WTC11 (cell line): Measurements from ENCODE around the gene SEPTIN1. TPM values are rescaled to one million over a fixed set of nuclear protein-coding genes. Genes with fewer than 3 reads are reported as not detected.

Experiments used
- ATAC-seq: fragments of 200-7000 bp; cut with Tn5 transposase; 2 replicates; pipeline ENCODE4 v1.10.0; 2021; ENCODE audit warnings: mild to moderate bottlenecking, moderate library complexity
- CTCF ChIA-PET: fragments of 300-600 bp; sonication (Branson Sonifier 250); formaldehyde crosslinking; loops from one replicate; lab custom pipeline; 2021; ENCODE audit warnings: antibody characterized with exemption; lab: Charles Lee
- POLR2A ChIA-PET: fragments of 350-600 bp; sonication (Branson Sonifier 250); formaldehyde crosslinking; loops from one replicate; lab custom pipeline; 2021; ENCODE audit warnings: antibody characterized with exemption; lab: Charles Lee
- DNase-seq: peaks from one replicate; pipeline ENCODE4 v3.0.0; 2021; ENCODE audit warnings: low spot score
- H3K27ac Mint-ChIP-seq: 2 replicates; pipeline ENCODE4 v1.8.0; 2021; ENCODE audit warnings: mixed read lengths
- H3K27me3 Mint-ChIP-seq: 2 replicates; pipeline ENCODE4 v1.8.0; 2021; ENCODE audit warnings: low read depth, mild to moderate bottlenecking, moderate library complexity, mixed read lengths
- H3K36me3 Mint-ChIP-seq: 2 replicates; pipeline ENCODE4 v1.8.0; 2021; ENCODE audit warnings: mixed read lengths
- H3K4me1 Mint-ChIP-seq: 2 replicates; pipeline ENCODE4 v1.8.0; 2022; ENCODE audit warnings: mixed read lengths
- H3K4me3 Mint-ChIP-seq: 2 replicates; pipeline ENCODE4 v1.8.0; 2021; ENCODE audit warnings: mild to moderate bottlenecking, moderate library complexity, mixed read lengths
- H3K9me3 Mint-ChIP-seq: 2 replicates; pipeline ENCODE4 v1.8.0; 2021; ENCODE audit warnings: mixed read lengths
- CREM ChIP-seq: sonication (generic); formaldehyde crosslinking; IDR thresholded peaks from 2 replicates; pipeline ENCODE4 v1.8.1; 2022; ENCODE audit warnings: mild to moderate bottlenecking, missing genetic modification reagents, moderate library complexity
- FOXK1 ChIP-seq: sonication (generic); formaldehyde crosslinking; IDR thresholded peaks from 2 replicates; pipeline ENCODE4 v1.8.0; 2022; ENCODE audit warnings: mild to moderate bottlenecking, moderate library complexity, missing genetic modification reagents
- NR1H2 ChIP-seq: sonication (generic); formaldehyde crosslinking; IDR thresholded peaks from 2 replicates; pipeline ENCODE4 v1.9.0; 2021; ENCODE audit warnings: mild to moderate bottlenecking, moderate library complexity, missing genetic modification reagents
- SMAD4 ChIP-seq: sonication (generic); formaldehyde crosslinking; IDR thresholded peaks from 2 replicates; pipeline ENCODE4 v1.8.0; 2022; ENCODE audit warnings: mild to moderate bottlenecking, missing genetic modification reagents
- SP1 ChIP-seq: sonication (generic); formaldehyde crosslinking; conservative IDR thresholded peaks from 2 replicates; pipeline ENCODE4 v1.8.1; 2022; ENCODE audit warnings: missing genetic modification reagents
- TCF7 ChIP-seq: sonication (generic); formaldehyde crosslinking; IDR thresholded peaks from 2 replicates; pipeline ENCODE4 v1.8.0; 2022; ENCODE audit warnings: mild to moderate bottlenecking, low read depth, missing genetic modification reagents, moderate library complexity
- TP53 ChIP-seq: sonication (generic); formaldehyde crosslinking; IDR thresholded peaks from 2 replicates; pipeline ENCODE4 v1.8.1; 2023; ENCODE audit warnings: mild to moderate bottlenecking, missing genetic modification reagents
- ZNF317 ChIP-seq: sonication (generic); formaldehyde crosslinking; IDR thresholded peaks from 2 replicates; pipeline ENCODE4 v1.8.1; 2023; ENCODE audit warnings: low read depth, mild to moderate bottlenecking, moderate library complexity, missing genetic modification reagents, borderline replicate concordance
- ZNF532 ChIP-seq: fragments of 250-450 bp; sonication (Bioruptor Pico); IDR thresholded peaks from 2 replicates; pipeline ENCODE4 v1.9.0; 2021; ENCODE audit warnings: mild to moderate bottlenecking, borderline replicate concordance
- total RNA-seq: library from RNA; stranded (reverse); gene quantifications from 3 replicates; pipeline ENCODE4 v1.2.3, GENCODE V29; 2021
- TF ChIP-seq, protein P1 (sequence below): sonication (generic); formaldehyde crosslinking; IDR thresholded peaks from 2 replicates; pipeline ENCODE4 v1.8.0; 2022; ENCODE audit warnings: mild to moderate bottlenecking, missing genetic modification reagents
- TF ChIP-seq, protein P2 (sequence below): fragments of 250-450 bp; sonication (Bioruptor Pico); IDR thresholded peaks from 2 replicates; pipeline ENCODE4 v2.1.2; 2022; ENCODE audit warnings: mild to moderate bottlenecking, moderate library complexity
- TF ChIP-seq, protein P3 (sequence below): sonication (generic); formaldehyde crosslinking; IDR thresholded peaks from 2 replicates; pipeline ENCODE4 v1.8.1; 2023; ENCODE audit warnings: mild to moderate bottlenecking, moderate library complexity, missing genetic modification reagents

The SEPTIN1 gene
- total RNA-seq, 1 experiment from 2014 or later: 2.3 TPM

GRCh38 chr16:30377050-30377811, 5.1 kb downstream of the SEPTIN1 start:
- no peaks in the 10 kb centered on the region for H3K9me3 Mint-ChIP-seq
- CTCF ChIA-PET: interaction anchor here (0.6 to 1.8 kb wide), 3 partner anchors 32 to 233 kb away, joined by 3 to 6 read pairs (median 4); partner anchors contain the start of gene DCTPP1
- POLR2A ChIA-PET: interaction anchor here (0.6 to 2.3 kb wide), 4 partner anchors 18 to 346 kb away, joined by 3 to 9 read pairs (median 4); partner anchors contain the start of genes TLCD3B and ZNF48

More at GRCh38 chr16:30377050-30377811, 5.1 kb downstream of the SEPTIN1 start:
- H3K4me3 Mint-ChIP-seq: peak overlapping the region; percentile 96
- ATAC-seq (no peak), DNase-seq (no peak)
- H3K4me1 Mint-ChIP-seq: peaks cover 14% of the 10 kb centered on the region
- 0 out of 2 replicates have a peak, but pooled peaks cover 2% of the 10 kb centered on the region for H3K36me3 Mint-ChIP-seq
- H3K27me3 Mint-ChIP-seq: peaks cover 3% of the 10 kb centered on the region; the same call in 1 of the 2 replicates
- peak overlapping the region; percentile 100 for H3K27ac Mint-ChIP-seq
- no peak for TF ChIP-seq FOXK1 (CRISPR knock-in tag)
- TF ChIP-seq ZNF532 (CRISPR knock-in tag): no peak
- TF ChIP-seq SP1: no peak
- TF ChIP-seq ZNF317 (CRISPR knock-in tag): no peak
- TF ChIP-seq TCF7 (CRISPR knock-in tag): no peak
- TF ChIP-seq, protein P1, sequence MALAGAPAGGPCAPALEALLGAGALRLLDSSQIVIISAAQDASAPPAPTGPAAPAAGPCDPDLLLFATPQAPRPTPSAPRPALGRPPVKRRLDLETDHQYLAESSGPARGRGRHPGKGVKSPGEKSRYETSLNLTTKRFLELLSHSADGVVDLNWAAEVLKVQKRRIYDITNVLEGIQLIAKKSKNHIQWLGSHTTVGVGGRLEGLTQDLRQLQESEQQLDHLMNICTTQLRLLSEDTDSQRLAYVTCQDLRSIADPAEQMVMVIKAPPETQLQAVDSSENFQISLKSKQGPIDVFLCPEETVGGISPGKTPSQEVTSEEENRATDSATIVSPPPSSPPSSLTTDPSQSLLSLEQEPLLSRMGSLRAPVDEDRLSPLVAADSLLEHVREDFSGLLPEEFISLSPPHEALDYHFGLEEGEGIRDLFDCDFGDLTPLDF (CRISPR knock-in tag): no peak
- no peak for TF ChIP-seq CREM (CRISPR knock-in tag)
- no peak for TF ChIP-seq TP53 (CRISPR knock-in tag)
- TF ChIP-seq SMAD4: no peak
- TF ChIP-seq, protein P2, sequence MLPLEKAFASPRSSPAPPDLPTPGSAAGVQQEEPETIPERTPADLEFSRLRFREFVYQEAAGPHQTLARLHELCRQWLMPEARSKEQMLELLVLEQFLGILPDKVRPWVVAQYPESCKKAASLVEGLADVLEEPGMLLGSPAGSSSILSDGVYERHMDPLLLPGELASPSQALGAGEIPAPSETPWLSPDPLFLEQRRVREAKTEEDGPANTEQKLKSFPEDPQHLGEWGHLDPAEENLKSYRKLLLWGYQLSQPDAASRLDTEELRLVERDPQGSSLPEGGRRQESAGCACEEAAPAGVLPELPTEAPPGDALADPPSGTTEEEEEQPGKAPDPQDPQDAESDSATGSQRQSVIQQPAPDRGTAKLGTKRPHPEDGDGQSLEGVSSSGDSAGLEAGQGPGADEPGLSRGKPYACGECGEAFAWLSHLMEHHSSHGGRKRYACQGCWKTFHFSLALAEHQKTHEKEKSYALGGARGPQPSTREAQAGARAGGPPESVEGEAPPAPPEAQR (CRISPR knock-in tag): no peak
- TF ChIP-seq NR1H2 (CRISPR knock-in tag): no peak
- TF ChIP-seq, protein P3, sequence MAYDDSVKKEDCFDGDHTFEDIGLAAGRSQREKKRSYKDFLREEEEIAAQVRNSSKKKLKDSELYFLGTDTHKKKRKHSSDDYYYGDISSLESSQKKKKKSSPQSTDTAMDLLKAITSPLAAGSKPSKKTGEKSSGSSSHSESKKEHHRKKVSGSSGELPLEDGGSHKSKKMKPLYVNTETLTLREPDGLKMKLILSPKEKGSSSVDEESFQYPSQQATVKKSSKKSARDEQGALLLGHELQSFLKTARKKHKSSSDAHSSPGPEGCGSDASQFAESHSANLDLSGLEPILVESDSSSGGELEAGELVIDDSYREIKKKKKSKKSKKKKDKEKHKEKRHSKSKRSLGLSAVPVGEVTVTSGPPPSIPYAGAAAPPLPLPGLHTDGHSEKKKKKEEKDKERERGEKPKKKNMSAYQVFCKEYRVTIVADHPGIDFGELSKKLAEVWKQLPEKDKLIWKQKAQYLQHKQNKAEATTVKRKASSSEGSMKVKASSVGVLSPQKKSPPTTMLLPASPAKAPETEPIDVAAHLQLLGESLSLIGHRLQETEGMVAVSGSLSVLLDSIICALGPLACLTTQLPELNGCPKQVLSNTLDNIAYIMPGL: no peak
